Panc1 (cell line): ENCODE data around the gene SH2D2A. TPM values are rescaled to one million over a fixed set of nuclear protein-coding genes. Genes with fewer than 3 reads are reported as not detected.
"Not testable (repeated sequence)": the region's sequence is repeated elsewhere in the genome, so short reads cannot be mapped to it uniquely, and the experiment has no call there.

Experiments used
- ATAC-seq: fragments of 200-7000 bp; cut with Tn5 transposase; 2 replicates; pipeline ENCODE4 v1.9.1; 2020; ENCODE audit warnings: mild to moderate bottlenecking, moderate library complexity
- BruUV-seq: library from RNA; stranded (reverse); fragments of 400-500 nt; replicated peaks from 2 replicates; lab custom pipeline; 2021; lab: Mats Ljungman, UMichigan
- CTCF ChIA-PET: fragments of 300-600 bp; sonication (Branson Sonifier 250); formaldehyde crosslinking; loops from one replicate; lab custom pipeline; 2022; ENCODE audit warnings: antibody characterized with exemption; lab: Charles Lee
- POLR2A ChIA-PET: fragments of 300-600 bp; sonication (Branson Sonifier 250); formaldehyde crosslinking; loops from one replicate; lab custom pipeline; 2022; ENCODE audit warnings: antibody characterized with exemption; lab: Charles Lee
- DNase-seq: peaks from one replicate; pipeline ENCODE4 v3.0.0-alpha.2; 2010; ENCODE audit warnings: low read depth, low spot score
- H3K27ac ChIP-seq: 2 replicates; pipeline ENCODE4 v1.5.1; 2011; ENCODE audit warnings: mild to moderate bottlenecking, low read length, inconsistent platforms
- H3K27me3 ChIP-seq: fragments of 200-500 bp; sonication (Bioruptor generic); 2 replicates; pipeline ENCODE4 v1.6.0; 2014; ENCODE audit warnings: low read length, inconsistent platforms; ENCODE audit not compliant: control insufficient read depth, insufficient read depth
- H3K36me3 ChIP-seq: fragments of 200-500 bp; sonication (Bioruptor generic); 2 replicates; pipeline ENCODE4 v1.5.1; 2014; ENCODE audit warnings: inconsistent platforms, mild to moderate bottlenecking, low read length, moderate library complexity; ENCODE audit not compliant: control insufficient read depth, insufficient read depth
- H3K4me1 ChIP-seq: 2 replicates; pipeline ENCODE4 v1.5.1; 2011; ENCODE audit warnings: inconsistent platforms, mild to moderate bottlenecking, low read length, moderate library complexity; ENCODE audit not compliant: control insufficient read depth, insufficient read depth
- H3K4me3 ChIP-seq, 2 experiments: 2 replicates each; pipeline ENCODE4 v1.5.1; 2011 to 2012; ENCODE audit warnings: low read depth in 2 of 2, low read length in 2 of 2, mild to moderate bottlenecking in 2 of 2, inconsistent platforms in 1 of 2, moderate library complexity in 1 of 2
- H3K9me3 ChIP-seq: fragments of 200-500 bp; sonication (Bioruptor generic); 2 replicates; pipeline ENCODE4 v1.5.1; 2014; ENCODE audit warnings: low read depth, mild to moderate bottlenecking, inconsistent platforms, low read length, moderate library complexity; ENCODE audit not compliant: control insufficient read depth, insufficient read depth
- CTCF ChIP-seq: fragments of 450-650 bp; IDR thresholded peaks from 2 replicates; pipeline ENCODE4 v1.5.1; 2017; ENCODE audit warnings: mild to moderate bottlenecking
- POLR2AphosphoS5 ChIP-seq: IDR thresholded peaks from 2 replicates; pipeline ENCODE4 v1.6.1; 2012; ENCODE audit warnings: mild to moderate bottlenecking, low read depth, low read length, moderate library complexity
- SIN3A ChIP-seq: IDR thresholded peaks from 2 replicates; pipeline ENCODE4 v1.6.1; 2012; ENCODE audit warnings: low read depth, mild to moderate bottlenecking, low read length, moderate library complexity, borderline replicate concordance; ENCODE audit not compliant: insufficient read depth
- TCF7L2 ChIP-seq: IDR thresholded peaks from 2 replicates; pipeline ENCODE4 v1.6.1; 2011; ENCODE audit warnings: mild to moderate bottlenecking, low read depth, low read length, inconsistent platforms
- in situ Hi-C: cut with HindIII; loops from 2 replicates; pipeline ENCODE4 v1.10.0; 2016; ENCODE audit warnings: low sequenced_read_pairs, low pct_unique_long_range_greater_than_20kb
- intact Hi-C: fragments of 100-400 bp; cut with micrococcal nuclease; formaldehyde crosslinking; loops from one replicate; pipeline ENCODE4 v1.10.0; 2022; ENCODE audit not compliant: unreplicated experiment
- total RNA-seq: library from RNA; stranded (reverse); gene quantifications from one replicate; pipeline ENCODE4 v1.2.1, GENCODE V29; 2021; ENCODE audit not compliant: unreplicated experiment
- TF ChIP-seq, protein P1 (sequence below), 2 experiments: IDR thresholded peaks; 2 replicates each; pipeline ENCODE4 v1.6.1; 2011 to 2012; ENCODE audit warnings: low read depth in 2 of 2, control low read depth in 1 of 2, low read length in 1 of 2, mild to moderate bottlenecking in 1 of 2, moderate library complexity in 1 of 2; ENCODE audit not compliant: insufficient read depth in 1 of 2

Gene SH2D2A
- total RNA-seq, 1 experiment from 2014 or later = 0.69 TPM

DNA sequence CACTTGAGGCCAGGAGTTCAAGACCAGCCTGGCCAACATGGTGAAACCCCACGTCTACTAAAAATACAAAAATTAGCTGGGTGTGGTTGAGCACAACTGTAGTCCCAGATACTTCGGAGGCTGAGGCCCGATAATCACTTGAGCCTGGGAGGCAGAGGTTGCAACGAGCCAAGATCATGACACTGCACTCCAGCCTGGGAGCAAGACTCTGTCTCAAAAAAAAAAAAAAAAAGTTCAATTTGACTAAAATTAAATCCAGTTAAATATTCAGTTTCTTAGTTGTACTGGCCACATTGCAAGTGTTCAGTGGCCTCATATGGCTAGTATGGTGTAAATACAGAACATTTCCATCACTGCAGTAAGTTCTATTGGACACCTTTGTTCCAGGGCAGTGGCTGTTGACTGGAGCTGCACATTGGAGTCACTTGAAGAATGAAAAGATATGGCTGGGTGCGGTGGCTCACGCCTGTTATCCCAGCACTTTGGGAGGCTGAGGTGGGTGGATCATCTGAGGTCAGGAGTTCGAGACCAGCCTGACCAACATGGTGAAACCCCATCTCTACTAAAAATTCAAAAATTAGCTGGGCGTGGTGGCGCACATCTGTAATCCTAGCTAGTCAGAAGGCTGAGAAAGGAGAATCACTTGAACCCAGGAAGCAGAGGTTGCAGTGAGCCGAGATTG lies 58.9 kb downstream of the SH2D2A start:
- intact Hi-C loops, DNase-seq, POLR2A ChIA-PET: not testable (repeated sequence)

GRCh38 chr1:156756355-156756754 lies 60.3 kb downstream of the SH2D2A start:
- DNase-seq (no peak), ATAC-seq (no peak)
- Histone ChIP-seq H3K9me3 (no peaks in the 10 kb centered on the region), H3K4me3 (no peak overlapping the region), H3K4me1 (peaks cover 9% of the 10 kb centered on the region), H3K27ac (no peak overlapping the region), H3K27me3 (no peaks in the 10 kb centered on the region), H3K36me3 (no peaks in the 10 kb centered on the region)
- intact Hi-C loops = no loop called here
- no TSS peak for BruUV-seq
- ChIA-PET POLR2A (interaction anchor here (0.8 kb wide), 1 partner anchor 11 kb away, joined by 3 read pairs; the partner anchor contains the start of gene PRCC), CTCF (interaction anchor here (0.7 kb wide), 1 partner anchor 67 kb away, joined by 4 read pairs; no protein-coding TSS in a partner anchor)
- TF ChIP-seq POLR2AphosphoS5 (no peak), TCF7L2 (no peak), CTCF (no peak), SIN3A (no peak)
- TF ChIP-seq, protein P1, sequence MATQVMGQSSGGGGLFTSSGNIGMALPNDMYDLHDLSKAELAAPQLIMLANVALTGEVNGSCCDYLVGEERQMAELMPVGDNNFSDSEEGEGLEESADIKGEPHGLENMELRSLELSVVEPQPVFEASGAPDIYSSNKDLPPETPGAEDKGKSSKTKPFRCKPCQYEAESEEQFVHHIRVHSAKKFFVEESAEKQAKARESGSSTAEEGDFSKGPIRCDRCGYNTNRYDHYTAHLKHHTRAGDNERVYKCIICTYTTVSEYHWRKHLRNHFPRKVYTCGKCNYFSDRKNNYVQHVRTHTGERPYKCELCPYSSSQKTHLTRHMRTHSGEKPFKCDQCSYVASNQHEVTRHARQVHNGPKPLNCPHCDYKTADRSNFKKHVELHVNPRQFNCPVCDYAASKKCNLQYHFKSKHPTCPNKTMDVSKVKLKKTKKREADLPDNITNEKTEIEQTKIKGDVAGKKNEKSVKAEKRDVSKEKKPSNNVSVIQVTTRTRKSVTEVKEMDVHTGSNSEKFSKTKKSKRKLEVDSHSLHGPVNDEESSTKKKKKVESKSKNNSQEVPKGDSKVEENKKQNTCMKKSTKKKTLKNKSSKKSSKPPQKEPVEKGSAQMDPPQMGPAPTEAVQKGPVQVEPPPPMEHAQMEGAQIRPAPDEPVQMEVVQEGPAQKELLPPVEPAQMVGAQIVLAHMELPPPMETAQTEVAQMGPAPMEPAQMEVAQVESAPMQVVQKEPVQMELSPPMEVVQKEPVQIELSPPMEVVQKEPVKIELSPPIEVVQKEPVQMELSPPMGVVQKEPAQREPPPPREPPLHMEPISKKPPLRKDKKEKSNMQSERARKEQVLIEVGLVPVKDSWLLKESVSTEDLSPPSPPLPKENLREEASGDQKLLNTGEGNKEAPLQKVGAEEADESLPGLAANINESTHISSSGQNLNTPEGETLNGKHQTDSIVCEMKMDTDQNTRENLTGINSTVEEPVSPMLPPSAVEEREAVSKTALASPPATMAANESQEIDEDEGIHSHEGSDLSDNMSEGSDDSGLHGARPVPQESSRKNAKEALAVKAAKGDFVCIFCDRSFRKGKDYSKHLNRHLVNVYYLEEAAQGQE (IDR thresholded peaks at IDR 0.05; ENCODE audit: insufficient read depth in 1 of 2, low read depth in 2 of 2, low read length in 1 of 2) = no peak
- in situ Hi-C loops = no loop called here

More for the DNA sequence above, 58.9 kb downstream of the SH2D2A start:
- H3K4me1 ChIP-seq, in situ Hi-C loops, ATAC-seq, H3K9me3 ChIP-seq, H3K4me3 ChIP-seq, H3K36me3 ChIP-seq, H3K27ac ChIP-seq, H3K27me3 ChIP-seq, BruUV-seq: not testable (repeated sequence)
- CTCF ChIA-PET = interaction anchor here (0.7 kb wide), 1 partner anchor 84 kb away, joined by 4 read pairs; no protein-coding TSS in a partner anchor

Other genes with a start within 250 kb of the SH2D2A start
- 25.6 TPM for gene IQGAP3, start 244.3 kb downstream of the SH2D2A start, total RNA-seq
- gene TTC24, start 237.1 kb downstream of the SH2D2A start, total RNA-seq = not detected
- 211 TPM for gene NAXE, start 225.1 kb downstream of the SH2D2A start, total RNA-seq
- gene GPATCH4, start 215.4 kb downstream of the SH2D2A start, total RNA-seq = 44.4 TPM
- gene HAPLN2, start 197.4 kb downstream of the SH2D2A start, total RNA-seq = 0.21 TPM
- 0.57 TPM for gene BCAN, start 174.7 kb downstream of the SH2D2A start, total RNA-seq
- gene NES, start 139.4 kb downstream of the SH2D2A start, total RNA-seq = 56.3 TPM
- gene CRABP2, start 111.3 kb downstream of the SH2D2A start, total RNA-seq = 1,115 TPM
- 32.8 TPM for gene METTL25B, start 88.4 kb downstream of the SH2D2A start, total RNA-seq
- 40.6 TPM for gene ISG20L2, start 88.1 kb downstream of the SH2D2A start, total RNA-seq
- 80.4 TPM for gene MRPL24, start 75.8 kb downstream of the SH2D2A start, total RNA-seq
- 325 TPM for gene HDGF, start 65.2 kb downstream of the SH2D2A start, total RNA-seq
- gene PRCC, start 49.3 kb downstream of the SH2D2A start, total RNA-seq = 78.5 TPM
- not detected for gene INSRR, start 42.3 kb upstream of the SH2D2A start, total RNA-seq
- 0.21 TPM for gene NTRK1, start 44.0 kb upstream of the SH2D2A start, total RNA-seq
- gene PEAR1, start 76.9 kb upstream of the SH2D2A start, total RNA-seq = 16.1 TPM
- gene LRRC71, start 103.8 kb upstream of the SH2D2A start, total RNA-seq = 0.77 TPM
- gene ARHGEF11, start 228.9 kb upstream of the SH2D2A start, total RNA-seq = 55.5 TPM